EH (cell line): ENCODE measurements around the gene CNNM1.

ENCODE experiments used
- DNase-seq: peaks from one replicate; pipeline ENCODE4 v3.0.0-alpha.2; 2015; ENCODE audit warnings: low read depth

Gene CNNM1

DNA sequence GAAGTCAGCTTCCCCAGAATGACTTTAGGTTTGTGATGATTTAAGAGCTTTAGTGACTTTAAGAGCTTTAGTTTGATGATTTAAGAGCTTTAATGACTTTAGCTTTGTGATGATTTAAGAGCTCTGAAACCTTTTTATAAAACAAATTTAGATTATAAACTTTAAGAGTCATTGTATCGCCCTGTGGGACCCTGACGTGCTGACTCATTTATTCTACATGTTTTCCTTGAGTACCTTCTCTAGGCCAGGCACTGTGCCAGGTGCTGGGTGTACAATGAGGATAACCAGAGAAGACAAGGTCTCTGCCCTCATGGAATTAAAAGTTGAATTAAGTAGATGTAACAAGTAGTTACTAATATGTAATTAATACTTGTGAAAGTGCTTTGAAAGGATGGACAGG lies 45.4 kb downstream of the CNNM1 start:
- DNase-seq, result peak; percentile 81

GRCh38 chr10:99374972-99375371 lies 45.8 kb downstream of the CNNM1 start:
- peak; percentile 31 for DNase-seq

- DNase-seq, result peak; percentile 31
Observed at GRCh38 chr10:99375426-99375825, 46.3 kb downstream of the CNNM1 start.

DNA sequence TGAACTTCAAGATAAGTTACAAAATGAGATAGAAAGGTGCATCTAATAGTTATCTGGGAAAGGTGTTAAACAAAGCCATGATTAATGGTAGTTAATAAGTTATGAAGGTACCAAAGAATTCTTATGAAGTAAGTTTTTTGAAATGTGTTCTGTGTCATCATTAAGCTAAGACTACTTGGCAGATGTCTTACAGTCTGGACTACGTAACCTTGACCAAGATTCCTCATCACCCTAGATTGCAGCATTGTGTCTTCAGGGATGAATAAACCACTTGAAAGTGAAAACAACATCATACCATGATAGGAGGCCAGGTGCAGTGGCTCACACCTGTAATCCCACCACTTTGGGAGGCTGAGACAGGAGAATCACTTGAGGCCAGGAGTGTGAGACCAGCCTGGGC lies 53.0 kb downstream of the CNNM1 start:
- no peak for DNase-seq

DNA sequence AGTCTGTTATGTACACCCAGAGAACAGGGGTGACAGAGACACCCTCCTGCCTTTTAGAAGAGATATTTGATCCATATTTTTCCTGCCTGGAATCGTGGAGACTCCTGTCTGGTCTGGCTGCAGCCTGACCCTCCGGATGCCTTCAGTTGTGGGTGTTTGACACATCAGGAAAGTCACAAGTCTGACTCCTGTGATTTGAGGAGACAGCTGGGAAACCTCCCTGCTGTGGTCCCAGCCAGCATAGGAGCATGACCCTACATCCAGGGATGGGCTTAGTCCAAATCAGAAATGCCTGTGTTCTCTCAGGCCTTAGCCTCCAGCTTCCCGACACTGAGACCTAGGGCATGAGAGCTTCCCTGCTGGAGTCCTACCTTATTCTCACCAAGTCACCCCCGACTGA lies 57.9 kb downstream of the CNNM1 start:
- DNase-seq, result no peak

DNA sequence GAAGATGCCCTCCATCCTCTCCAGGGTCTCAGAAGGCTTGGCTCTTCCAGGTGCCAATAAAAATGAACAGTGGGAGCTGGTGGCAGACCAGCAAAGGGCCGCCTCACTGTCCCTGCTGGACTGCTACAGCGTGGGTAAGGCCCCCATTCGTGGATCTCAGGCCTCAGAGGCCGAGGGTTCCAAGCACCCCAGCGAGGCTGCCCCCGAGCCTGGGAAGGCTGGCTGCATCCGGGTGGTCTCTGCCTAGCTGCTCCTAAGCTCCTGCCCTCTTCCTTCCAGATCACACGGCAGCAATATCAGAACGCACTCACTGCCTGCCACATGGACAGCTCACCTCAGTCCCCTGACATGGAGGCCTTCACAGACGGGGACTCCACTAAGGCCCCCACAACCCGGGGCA lies 58.4 kb downstream of the CNNM1 start:
- no peak for DNase-seq

DNA sequence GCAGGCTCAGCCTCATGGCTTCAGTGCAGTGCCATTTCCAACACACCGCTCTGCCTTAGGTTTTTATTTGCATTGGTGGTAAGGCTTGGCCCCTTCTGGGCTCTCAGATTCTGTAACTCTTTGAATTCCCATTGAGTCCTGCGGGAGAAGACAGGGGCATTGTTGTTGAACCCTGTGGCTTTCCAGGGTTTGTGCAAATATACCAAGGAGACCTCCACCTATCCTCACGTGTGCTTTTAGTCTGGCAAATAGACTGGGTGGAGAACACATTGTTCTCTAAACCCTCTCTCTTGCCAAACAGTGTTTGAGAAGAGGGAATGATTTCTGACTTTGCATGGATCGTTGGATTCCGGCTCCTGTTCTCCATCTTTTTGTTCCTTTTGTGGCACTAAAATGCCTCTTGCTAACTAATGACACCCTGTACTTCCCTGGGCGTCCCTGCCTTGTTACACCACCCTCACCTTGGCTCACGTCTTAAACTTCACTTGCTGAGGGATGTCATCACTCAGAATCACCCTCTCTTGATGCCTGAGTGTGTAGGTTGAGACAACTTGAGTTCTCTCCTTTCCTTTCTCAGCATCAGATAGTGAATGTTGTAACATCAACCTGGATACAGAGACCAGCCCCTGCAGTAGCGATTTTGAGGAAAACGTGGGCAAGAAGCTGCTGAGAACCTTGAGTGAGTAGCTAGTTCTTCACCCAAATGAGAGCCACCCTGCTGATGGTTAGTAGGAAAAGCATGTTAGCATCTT lies 60.7 kb downstream of the CNNM1 start:
- DNase-seq, result no peak

DNA sequence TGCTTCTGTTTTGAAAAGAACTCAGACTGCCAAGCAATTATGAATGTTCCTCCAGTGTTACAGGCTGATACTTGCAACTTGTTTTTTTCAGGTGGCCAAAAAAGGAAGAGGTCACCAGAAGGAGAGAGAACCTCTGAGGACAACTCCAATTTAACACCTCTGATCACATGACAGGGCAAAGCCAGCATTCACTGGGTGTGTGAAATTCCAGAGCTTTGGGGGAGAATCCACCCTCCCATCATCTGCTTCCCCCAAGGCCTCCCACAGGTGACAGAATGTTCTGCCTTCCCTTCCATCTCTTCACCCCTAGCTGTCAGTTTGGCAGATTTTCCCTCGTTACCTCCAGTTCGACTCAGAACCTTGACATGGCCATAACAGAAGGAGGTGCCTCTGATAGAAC lies 62.2 kb downstream of the CNNM1 start:
- no peak for DNase-seq

DNA sequence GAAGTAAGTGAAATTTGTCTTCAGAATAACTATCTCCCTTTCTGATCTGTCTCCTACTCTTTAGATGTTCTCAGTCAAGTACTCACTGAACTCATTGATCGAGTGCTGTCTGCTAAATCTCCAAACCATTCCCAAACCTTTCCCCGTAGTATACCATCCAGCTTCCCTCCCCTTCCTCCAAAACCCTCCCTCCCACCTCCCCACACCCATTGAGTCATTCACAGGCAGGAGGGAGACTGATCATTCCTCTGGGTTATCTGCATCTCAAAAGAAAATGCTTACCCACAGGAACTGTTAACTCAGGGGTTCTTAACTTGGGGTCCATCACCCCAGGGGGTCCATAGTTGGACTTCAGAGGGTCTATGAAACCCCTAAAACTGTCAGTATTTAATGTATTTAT lies 63.9 kb downstream of the CNNM1 start:
- peak; percentile 23 for DNase-seq

- DNase-seq, result no peak
Observed at GRCh38 chr10:99393683-99394082, 64.5 kb downstream of the CNNM1 start.

DNA sequence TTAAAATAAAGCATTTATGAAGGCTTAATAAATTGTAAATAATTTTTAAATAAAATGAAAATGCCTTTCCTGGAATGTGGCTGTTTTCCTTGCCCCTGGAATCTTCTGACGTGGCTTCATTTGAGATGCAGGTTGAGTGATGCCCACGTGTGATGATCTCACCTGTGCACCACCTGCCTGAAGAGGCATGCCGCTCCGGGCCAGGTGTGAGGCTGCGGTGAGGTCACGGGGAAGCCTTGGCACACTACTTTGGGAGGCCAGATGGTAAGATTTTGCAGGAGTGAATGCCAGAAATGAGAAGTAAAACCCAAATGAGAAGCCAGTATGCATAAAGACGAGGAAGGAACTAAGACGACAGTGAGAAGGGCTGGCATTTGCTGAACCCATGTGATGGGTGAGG lies 65.1 kb downstream of the CNNM1 start:
- DNase-seq, result no peak

DNA sequence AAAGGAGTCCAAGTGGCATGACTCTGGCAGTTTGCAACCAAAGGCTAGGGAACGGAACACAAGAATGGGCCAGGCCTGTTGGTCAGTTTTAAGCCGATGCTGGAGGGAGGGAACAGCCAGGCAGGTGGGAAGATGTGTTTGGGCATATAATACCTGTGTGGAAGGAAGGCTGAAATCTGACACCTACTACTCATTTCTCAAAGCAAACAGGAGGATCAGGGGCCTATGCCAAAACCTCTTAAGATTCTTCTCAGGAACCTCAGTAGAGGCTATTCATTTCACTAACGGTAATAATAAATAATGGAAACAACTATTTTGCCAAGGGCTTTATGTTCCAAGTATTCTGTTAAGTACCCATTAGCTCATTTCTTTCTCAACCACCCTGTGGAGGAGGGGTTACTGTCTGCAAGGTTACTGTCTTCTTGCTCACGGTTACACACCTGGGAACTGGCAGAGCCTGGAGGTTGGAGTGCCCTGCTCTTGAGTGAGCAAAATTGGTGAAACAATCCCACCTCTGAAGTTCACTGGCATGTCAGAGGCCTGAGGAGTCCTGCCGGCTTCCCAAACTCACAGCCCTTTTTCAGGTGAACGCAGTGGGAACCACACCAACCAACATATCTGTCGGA lies 65.7 kb downstream of the CNNM1 start:
- no peak for DNase-seq

- peak; percentile 93 for DNase-seq
Observed at GRCh38 chr10:99395750-99396445, 66.7 kb downstream of the CNNM1 start.

DNA sequence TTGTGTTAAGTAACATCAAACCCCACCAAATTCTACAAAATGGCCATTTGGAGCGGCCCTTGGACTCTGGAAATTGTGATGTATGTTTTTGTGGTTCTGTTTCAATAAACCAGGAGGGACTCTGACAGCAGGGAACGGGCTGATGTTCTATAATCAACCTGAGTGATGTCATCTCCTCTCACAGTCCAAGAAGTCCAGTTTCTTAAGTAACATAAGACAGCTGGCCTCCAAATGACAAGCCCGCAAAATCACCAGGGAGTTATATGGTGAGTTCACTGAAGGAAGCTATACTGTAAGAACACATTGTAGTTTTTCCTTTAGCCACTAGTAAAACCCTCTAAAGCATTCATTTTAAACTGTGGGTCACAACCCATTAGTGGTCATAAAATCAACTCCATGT lies 67.3 kb downstream of the CNNM1 start:
- DNase-seq, result peak; percentile 69

- DNase-seq, result no peak
Observed at GRCh38 chr10:99399664-99400063, 70.5 kb downstream of the CNNM1 start.

GRCh38 chr10:99403674-99404073 lies 74.5 kb downstream of the CNNM1 start:
- DNase-seq, result peak; percentile 34

GRCh38 chr10:99406149-99406548 lies 77.0 kb downstream of the CNNM1 start:
- no peak for DNase-seq

GRCh38 chr10:99410146-99410545 lies 81.0 kb downstream of the CNNM1 start:
- DNase-seq, result no peak

GRCh38 chr10:99410876-99411275 lies 81.7 kb downstream of the CNNM1 start:
- no peak for DNase-seq

DNA sequence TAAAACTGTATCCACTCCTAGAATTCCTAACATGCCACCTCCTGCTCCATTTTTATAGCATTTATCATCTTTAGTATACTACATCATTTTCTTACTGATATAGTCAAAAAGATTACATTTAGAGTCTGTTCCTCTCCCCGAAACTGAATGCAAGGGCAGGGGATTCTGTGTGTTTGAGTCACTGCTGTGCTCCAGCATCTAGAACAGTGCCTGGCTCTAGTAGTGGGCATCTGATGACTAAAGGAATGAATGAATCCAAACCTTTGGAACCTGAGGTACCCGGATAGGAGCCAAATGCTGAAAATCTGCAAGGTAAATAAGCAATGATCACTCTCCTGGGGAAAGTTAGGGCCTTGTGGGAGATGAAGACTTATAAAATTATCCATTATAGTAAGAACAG lies 82.4 kb downstream of the CNNM1 start:
- DNase-seq, result peak; percentile 19

DNA sequence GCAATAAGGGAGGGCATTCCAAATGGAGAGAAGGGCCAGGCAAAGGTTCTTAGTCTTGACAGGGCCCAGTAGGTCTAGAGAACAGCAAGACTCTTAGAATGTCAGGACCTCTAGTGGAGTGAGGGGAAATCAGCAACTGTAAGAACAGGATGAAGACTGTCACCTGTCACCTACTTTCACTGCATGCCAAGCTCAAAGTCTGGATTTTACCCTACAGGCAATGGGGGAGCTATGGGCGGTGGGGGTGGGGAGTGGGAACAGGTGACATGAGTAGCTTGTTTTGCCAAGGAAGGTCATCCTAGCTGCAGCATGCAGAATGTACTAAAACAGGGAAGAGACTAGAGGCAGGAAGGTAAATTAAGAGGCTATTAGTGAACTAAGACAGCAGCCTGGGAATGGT lies 82.9 kb downstream of the CNNM1 start:
- no peak for DNase-seq

- no peak for DNase-seq
Observed at GRCh38 chr10:99418910-99419624, 89.9 kb downstream of the CNNM1 start.

GRCh38 chr10:99419688-99420087 lies 90.5 kb downstream of the CNNM1 start:
- DNase-seq, result no peak
